ACHN (cell line): ENCODE results near the gene ZNF180.
"Not testable (repeated sequence)": the region's sequence is repeated elsewhere in the genome, so short reads cannot be mapped to it uniquely, and the experiment has no call there.

Experiments used
- DNase-seq: peaks from one replicate; pipeline ENCODE4 v3.0.0-alpha.2; 2015
- in situ Hi-C: cut with HindIII; loops from 2 replicates; pipeline ENCODE4 v1.10.0; 2017; ENCODE audit warnings: low sequenced_read_pairs, low pct_ligation_motif_present, low pct_unique_long_range_greater_than_20kb

The ZNF180 gene

GRCh38 chr19:44499962-44500949 lies at the start of gene ZNF180:
Gene ZNF180, minus strand, starts transcription at chr19:44500522. Its CDS starts 3,188 bp downstream, at chr19:44497334.
- peak; percentile 91 for DNase-seq
- in situ Hi-C loops: no loop called here

- no peak for DNase-seq
- in situ Hi-C loops: no loop called here
These were observed 49.2 kb upstream of the ZNF180 start for GRCh38 chr19:44549507-44549906.

GRCh38 chr19:44548736-44549135 lies 48.4 kb upstream of the ZNF180 start:
- peak; percentile 39 for DNase-seq
- in situ Hi-C loops: no loop called here

- in situ Hi-C loops: no loop called here
- no peak for DNase-seq
These were observed 43.7 kb upstream of the ZNF180 start for GRCh38 chr19:44544031-44544430.

DNA sequence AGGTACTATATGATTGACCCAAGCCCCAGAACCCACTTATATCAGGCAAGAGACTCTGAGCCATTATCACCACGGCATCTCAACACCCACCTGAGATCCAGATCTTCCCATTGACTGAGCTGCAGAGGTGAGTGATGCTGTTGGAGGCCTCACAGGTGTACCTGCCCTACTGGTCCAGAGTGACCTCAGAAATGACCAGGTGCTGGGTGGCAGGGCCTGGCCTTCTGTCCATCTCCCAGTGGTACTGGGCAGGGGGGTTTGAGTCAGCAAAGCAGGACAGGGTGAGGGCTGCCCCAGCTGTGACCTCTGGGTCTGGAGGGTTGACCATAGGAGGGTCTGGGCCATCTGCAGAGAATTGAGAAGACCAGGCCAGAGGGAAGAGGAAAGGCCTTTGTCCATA lies 42.3 kb upstream of the ZNF180 start:
- no peak for DNase-seq
- in situ Hi-C loops: no loop called here

- no peak for DNase-seq
- in situ Hi-C loops: no loop called here
These were observed 40.4 kb upstream of the ZNF180 start for GRCh38 chr19:44540736-44541135.

DNA sequence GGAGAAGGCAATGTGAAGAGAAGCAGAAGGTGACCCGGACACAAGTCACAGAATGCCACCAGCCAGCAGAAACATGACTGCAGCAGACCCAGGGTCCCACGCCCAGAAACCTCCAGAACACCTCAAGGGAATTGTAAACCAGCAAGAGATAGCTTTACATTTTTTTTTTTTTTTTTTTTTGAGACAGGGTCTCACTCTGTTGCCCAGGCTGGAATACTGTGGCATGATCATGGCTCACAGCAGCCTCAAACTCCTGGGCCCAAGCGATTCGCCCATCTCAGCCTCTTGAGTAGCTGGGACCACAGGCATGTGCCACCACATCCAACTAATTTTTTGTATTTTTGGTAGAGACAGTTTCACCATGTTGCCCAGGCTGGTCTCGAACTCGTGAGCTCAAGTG lies 39.7 kb upstream of the ZNF180 start:
- in situ Hi-C loops: no loop called here
- no peak for DNase-seq

- in situ Hi-C loops: no loop called here
- no peak for DNase-seq
These were observed 39.0 kb upstream of the ZNF180 start for GRCh38 chr19:44539236-44539826.

DNA sequence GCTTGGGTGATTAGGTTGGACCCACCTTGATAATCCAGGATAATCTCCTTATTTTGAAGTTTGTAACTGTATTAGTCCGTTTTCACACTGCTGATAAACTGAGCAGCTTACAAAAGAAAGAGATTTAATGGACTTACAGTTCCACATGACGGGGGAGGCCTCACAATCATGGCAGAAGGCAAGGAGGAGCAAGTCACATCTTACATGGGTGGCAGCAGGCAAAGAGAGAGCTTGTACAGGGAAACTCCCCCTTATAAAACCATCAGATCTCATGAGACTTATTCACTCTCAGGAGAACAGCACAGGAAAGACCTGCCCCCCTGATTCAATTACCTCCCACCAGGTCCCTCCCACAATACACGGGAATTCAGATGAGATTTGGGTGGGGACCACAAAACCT lies 35.0 kb upstream of the ZNF180 start:
- in situ Hi-C loops, DNase-seq: not testable (repeated sequence)

- DNase-seq: no peak
- in situ Hi-C loops: no loop called here
These were observed 32.5 kb upstream of the ZNF180 start for GRCh38 chr19:44532819-44533218.

DNA sequence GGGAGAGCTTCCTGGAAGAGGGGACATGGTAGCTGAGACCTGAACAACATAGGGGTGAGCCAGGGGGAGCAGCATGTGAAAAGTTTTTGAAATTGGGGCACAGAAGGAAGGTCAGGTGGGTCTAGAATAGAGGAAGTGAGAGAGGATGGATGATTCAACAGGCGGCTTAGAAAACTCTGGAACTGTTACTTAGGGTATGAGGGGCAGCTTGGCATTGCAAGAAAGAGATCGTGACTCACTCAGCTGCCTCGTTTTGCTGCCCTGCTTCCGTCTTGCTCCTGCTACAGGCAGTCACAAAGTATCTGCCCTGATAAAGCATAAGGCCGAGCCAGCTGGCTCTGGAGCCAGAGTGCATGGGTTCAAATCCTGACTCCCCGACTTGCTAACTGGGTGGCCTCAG lies 30.5 kb upstream of the ZNF180 start:
- in situ Hi-C loops: no loop called here
- no peak for DNase-seq

DNA sequence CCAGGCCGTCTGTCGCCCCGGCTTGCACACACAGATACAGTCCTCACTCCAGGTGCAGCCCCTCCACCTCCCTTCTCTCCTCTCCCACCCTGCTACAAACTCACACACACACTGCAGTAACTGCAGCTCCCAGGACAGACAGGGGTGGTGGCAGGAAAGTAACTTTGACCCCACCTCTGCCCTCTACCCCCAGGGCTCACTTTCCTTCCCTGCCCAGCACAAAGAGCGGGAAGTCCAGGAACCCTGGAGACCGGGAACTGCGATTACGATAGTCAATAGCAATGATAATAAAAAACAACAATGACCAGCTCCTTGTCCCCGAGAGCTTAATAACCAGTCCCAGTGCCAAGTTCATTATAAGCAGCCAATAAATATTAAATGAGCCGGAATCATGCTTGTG lies 29.2 kb upstream of the ZNF180 start, which contains the start of gene CEACAM20:
Gene CEACAM20 (minus strand): TSS at position 140 of the 400 bp plus-strand sequence. CDS start 166 bp downstream, outside the sequence.
- no peak for DNase-seq
- in situ Hi-C loops: no loop called here

DNA sequence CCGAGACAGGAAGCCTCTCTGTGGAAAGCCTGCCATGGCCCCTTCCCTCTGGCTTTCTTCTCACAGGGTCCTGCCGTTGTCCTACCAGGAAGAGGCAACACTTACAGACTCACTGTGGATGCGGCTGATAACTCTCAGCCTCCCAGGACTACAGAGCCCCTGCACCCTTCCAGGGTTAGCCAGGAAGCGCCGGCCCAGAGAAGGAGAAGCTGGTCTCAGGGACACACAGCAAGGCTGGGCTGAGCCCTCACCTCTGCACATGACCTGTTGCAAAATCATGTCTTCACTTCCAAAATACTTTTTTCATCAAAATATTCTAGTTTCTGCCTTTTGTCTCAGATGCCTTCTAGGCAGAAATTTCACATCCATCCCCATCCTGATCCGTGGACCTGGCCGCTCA lies 27.2 kb upstream of the ZNF180 start:
- in situ Hi-C loops: no loop called here
- no peak for DNase-seq

GRCh38 chr19:44525721-44526430 lies 25.6 kb upstream of the ZNF180 start:
- DNase-seq: no peak
- in situ Hi-C loops: no loop called here

- in situ Hi-C loops: no loop called here
- DNase-seq: no peak
These were observed 21.0 kb upstream of the ZNF180 start for GRCh38 chr19:44521370-44521769.

GRCh38 chr19:44517146-44517545 lies 16.8 kb upstream of the ZNF180 start:
- in situ Hi-C loops: no loop called here
- no peak for DNase-seq

GRCh38 chr19:44515907-44516306 lies 15.6 kb upstream of the ZNF180 start:
- in situ Hi-C loops: no loop called here
- no peak for DNase-seq

- DNase-seq: no peak
- in situ Hi-C loops: no loop called here
These were observed 14.7 kb upstream of the ZNF180 start for GRCh38 chr19:44515031-44515430.
